Stomach (tissue), 4 donors: Measurements from ENCODE around the gene CEACAM16.

Experiments used
- EP300 ChIP-seq: sonication (generic); formaldehyde crosslinking; IDR thresholded peaks from one replicate; pipeline ENCODE4 v1.6.1; 2017; ENCODE audit warnings: antibody characterized with exemption
- POLR2A ChIP-seq, 4 donors: fragments of 450-650 bp; IDR thresholded peaks; one replicate each; pipeline ENCODE4 v1.6.1; 2016; ENCODE audit warnings: antibody characterized with exemption in 4 of 4, control low read depth in 2 of 4, mild to moderate bottlenecking in 1 of 4, moderate library complexity in 1 of 4
- POLR2AphosphoS5 ChIP-seq, 3 donors: sonication (generic); formaldehyde crosslinking; IDR thresholded peaks; one replicate each; pipeline ENCODE4 v1.6.1; 2016; ENCODE audit warnings: antibody characterized with exemption in 3 of 3
- TF ChIP-seq, protein P1 (sequence below), 7 experiments: fragments of 450-650 bp in 4 of 7; fragments of 200-600 bp in 3 of 7; sonication (generic) in 3 of 7; IDR thresholded peaks; one replicate each; pipeline ENCODE4 v1.5.1; 2016 to 2019; ENCODE audit warnings: antibody characterized with exemption in 7 of 7, control low read depth in 2 of 7, mild to moderate bottlenecking in 1 of 7

GRCh38 chr19:44725251-44725650, 26.3 kb downstream of the CEACAM16 start:
- TF ChIP-seq, protein P1, sequence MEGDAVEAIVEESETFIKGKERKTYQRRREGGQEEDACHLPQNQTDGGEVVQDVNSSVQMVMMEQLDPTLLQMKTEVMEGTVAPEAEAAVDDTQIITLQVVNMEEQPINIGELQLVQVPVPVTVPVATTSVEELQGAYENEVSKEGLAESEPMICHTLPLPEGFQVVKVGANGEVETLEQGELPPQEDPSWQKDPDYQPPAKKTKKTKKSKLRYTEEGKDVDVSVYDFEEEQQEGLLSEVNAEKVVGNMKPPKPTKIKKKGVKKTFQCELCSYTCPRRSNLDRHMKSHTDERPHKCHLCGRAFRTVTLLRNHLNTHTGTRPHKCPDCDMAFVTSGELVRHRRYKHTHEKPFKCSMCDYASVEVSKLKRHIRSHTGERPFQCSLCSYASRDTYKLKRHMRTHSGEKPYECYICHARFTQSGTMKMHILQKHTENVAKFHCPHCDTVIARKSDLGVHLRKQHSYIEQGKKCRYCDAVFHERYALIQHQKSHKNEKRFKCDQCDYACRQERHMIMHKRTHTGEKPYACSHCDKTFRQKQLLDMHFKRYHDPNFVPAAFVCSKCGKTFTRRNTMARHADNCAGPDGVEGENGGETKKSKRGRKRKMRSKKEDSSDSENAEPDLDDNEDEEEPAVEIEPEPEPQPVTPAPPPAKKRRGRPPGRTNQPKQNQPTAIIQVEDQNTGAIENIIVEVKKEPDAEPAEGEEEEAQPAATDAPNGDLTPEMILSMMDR (IDR thresholded peaks at IDR 0.05): no peak
- TF ChIP-seq POLR2AphosphoS5 (IDR thresholded peaks at IDR 0.05) (peak in 2 of 3 donors; percentile 39 to 70), POLR2A (IDR thresholded peaks at IDR 0.05) (no peak), EP300 (no peak)
